Measurements from ENCODE around the gene EPB41L2.
"Not testable (repeated sequence)": the region's sequence is repeated elsewhere in the genome, so short reads cannot be mapped to it uniquely, and the experiment has no call there.

EPB41L2 gene

GRCh38 chr6:130936933-130937332 is 126.1 kb downstream of the EPB41L2 start:
- no peak for DNase-seq

DNA sequence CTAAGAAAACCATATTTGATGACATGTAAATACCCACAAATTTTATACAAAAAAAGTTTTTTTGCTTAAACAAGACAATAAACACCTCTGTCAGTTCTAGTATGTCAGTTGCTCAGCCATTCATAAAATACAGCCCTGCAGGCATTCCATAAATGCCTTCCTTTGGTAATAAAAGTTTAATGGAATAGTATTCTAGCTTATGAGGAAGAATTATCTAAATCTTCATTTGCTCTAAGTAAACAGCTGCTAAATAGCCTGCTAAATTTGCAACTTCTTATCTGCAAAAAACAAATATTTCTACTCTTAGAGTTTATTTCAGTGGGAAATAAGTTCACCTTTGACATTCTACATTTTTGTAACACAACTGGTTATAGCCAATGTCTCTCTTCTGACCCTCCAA is 127.1 kb downstream of the EPB41L2 start:
- DNase-seq, result no peak

DNA sequence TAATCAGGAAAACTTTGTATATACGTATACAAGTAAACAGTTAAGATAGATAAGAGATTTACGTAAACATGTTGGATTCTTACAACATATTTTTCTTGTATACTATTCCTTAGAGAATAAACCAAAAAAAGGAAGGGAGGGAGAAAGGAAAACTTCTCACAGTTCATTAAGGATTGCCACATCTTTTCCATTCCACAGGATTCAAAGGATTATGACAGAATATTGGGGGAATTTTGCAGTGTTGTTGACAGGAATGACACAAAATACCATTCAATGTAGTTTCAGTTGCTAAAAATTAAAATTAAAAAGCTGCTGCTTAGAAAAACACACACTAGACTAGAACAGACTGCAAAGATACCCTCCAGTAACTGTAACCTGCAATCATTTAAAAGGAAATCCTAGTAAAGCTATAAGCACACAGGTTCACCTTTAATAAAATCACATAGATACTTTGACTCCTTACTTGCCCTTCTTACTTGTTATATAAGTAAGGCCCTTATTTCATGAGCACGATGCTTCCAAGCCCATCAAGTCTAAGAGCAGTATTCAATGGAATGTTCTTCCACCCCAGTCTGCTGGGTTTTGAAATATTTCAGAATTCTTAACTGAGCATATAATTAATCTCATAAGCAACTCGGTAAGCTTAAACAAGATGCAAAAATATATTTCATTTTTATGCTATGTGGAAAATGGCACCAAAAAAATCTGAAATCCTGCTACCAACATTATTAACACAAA is 128.0 kb downstream of the EPB41L2 start:
- DNase-seq, result no peak

- no peak for DNase-seq
These were observed 129.3 kb downstream of the EPB41L2 start for GRCh38 chr6:130933712-130934200.

GRCh38 chr6:130932921-130933320 is 130.1 kb downstream of the EPB41L2 start:
- DNase-seq, result no peak

- no peak for DNase-seq
These were observed 130.6 kb downstream of the EPB41L2 start for GRCh38 chr6:130932438-130932837.

DNA sequence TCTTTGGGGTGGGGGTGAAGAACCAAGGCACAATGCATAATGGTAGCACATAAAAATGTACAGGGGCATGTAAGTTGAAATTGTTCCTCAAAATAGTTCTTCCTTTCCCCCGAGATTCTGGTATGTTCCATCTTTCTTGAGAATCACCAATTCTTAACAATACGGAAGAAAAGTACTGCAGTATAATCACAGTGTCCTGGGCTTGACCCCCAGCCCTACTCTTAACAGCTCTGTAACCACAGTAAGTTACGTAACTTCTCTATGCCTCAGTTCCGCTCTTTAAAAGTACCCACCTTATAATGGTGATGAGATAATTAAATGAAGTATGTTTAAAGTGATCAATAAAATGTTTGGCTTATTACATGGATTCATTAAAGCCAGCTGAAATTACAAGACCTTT is 131.4 kb downstream of the EPB41L2 start:
- peak; percentile 46 for DNase-seq

DNA sequence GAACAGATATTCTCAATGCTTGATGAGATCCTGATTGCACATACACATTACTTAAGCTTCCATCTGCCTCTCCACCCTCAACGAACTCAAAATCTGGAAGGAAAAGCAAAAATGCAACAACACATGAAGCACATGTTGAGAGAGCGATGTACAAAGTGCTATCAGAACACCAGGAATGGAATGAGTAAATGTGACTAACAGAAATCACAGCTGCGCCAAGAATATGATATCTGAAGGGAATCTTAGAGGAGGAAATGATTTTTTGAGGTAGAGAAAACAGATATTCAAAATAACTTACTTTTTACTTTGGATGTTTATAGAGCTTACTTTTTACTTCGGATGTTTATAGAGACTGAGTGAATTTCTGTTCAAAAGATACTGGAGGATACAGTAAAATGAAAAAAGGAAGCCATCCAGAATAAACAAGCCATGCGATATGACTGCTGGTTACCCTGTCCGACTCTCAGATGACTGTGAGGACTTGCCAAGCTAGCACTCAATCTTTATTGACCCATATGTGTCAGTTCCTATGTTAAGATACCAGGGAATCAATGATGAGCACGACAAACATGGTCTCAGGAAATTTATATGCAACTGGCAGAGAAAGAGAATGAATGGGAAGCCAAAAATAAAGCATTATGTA is 133.9 kb downstream of the EPB41L2 start:
- no peak for DNase-seq

GRCh38 chr6:130928158-130928912 is 134.7 kb downstream of the EPB41L2 start:
- peak; percentile 49 for DNase-seq

DNA sequence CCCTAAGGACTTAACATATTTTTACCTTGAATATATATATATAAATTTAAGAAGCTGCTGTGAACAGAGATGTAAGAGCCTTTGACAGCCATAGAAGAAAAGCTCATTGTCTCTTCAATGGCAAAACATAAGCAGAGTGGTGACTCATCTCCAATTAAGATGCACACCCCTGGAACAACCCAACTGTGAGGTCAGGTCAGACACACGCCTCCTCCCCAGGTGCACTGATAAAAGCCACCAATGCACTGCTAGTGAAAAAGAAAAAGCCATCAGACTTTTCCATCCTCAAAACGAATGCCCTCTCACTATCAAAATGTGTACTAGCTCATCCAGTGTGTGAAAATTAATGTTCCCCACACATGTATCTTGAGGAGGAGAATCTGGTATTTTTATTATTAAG is 135.7 kb downstream of the EPB41L2 start:
- DNase-seq, result no peak

DNA sequence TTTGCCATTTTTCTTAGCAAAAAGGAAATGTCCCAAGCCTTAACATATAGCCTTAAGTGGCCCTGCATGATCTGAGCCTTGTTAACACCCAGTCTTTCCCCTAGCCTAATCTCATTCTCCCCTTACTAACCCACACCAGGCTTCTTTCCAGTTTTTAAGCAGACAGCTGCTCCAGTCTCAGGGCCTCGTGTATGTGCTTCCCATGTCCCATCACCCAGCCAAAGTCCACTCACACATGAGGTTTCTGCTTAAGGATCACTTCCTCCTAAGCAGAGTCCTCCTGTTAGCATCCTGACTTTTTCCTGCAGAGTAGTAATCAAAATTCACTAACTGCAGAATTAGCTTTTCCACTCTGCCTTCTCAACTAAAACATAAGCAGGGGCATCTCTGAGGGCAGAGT is 139.7 kb downstream of the EPB41L2 start:
- no peak for DNase-seq

DNA sequence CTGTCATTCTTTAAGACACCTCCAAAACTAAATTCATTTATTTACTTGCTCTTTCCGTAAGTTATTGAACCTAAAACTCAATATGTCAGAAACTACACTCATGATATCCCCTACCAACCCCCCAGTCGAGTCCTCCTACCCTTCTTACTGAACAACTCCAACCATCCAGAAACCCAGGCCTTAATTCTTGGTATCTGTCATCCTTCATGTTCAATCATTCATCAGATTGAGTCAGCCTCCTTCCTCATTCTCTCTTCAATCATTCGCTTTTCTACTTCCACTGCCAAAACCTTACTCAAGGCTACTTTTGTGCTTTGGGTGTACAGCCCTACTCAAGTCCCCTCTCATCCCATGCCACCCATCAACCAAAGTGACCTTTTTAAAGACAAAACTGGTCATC is 140.1 kb downstream of the EPB41L2 start:
- no peak for DNase-seq

DNA sequence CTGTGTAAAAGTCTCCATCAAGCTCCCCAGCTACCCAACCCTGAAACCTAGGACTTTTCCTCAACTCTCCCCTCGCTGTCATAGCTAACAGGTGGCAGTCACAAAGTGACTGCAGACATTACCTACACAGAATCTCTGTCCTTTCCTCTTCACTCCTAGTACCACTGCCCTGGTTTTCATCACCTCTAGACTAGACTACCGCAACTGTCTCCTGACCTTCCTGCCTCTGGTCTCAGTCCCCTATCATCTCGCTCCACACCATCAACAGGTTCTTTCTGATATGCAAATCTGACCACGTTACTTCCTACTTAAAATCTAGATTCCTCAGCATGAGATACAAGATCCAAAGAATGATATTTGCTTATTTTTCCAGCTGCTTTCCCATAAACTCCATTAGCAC is 142.1 kb downstream of the EPB41L2 start:
- no peak for DNase-seq

GRCh38 chr6:130918171-130918570 is 144.9 kb downstream of the EPB41L2 start:
- DNase-seq, result no peak

DNA sequence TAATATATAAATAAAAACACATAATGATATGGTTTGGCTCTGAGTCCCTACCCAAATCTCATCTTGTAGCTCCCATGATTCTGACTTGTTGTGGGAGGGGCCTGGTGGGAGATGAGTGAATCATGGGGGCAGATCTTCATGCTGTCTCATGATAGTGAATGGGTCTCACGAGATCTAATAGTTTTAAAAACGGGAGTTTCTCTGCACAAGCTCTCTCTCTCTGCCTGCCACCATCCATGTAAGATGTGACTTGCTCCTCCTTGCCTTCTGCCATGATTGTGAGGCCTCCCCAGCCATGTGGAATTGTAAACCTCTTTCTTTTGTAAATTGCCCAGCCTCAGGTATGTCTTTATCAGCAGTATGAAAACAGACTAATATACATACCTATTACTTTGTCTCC is 147.4 kb downstream of the EPB41L2 start:
- not testable (repeated sequence) for DNase-seq

DNA sequence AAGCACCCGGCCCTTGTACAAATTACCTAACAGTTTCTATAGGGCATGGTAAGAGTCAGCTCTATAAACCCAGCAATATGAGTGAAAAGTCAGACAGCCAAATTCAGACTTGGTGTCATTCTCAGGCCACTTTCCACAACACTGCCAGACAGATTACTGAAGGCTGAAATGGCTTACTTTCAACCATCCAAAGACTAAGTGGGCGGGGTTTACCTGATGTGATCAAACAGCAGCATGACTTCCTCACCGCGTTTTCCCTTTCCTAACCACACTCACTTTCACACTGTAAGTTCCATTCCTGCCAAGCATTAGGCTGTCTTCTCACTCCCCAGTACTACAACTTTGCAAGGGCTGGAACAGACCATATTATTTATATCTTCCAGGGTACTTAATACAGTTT is 149.9 kb downstream of the EPB41L2 start:
- no peak for DNase-seq

DNA sequence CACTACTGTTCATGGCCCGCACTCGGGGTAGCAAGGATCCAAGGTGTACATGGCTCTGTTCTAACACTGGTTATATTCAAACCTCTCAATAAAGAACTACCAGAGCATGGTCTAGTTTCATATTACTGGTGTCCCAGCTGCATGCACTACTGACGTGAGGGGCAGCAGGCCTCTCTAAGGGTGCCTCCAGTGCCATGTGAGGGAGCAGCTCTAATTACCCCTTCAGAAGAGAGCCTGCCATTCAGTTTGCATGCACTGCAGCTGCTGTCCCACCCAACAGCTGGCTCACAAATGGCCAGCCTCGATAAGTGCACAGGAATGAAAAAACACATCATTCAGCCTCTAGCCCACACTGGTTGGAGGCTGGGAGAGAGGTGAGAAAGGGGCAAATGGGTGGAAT is 150.6 kb downstream of the EPB41L2 start:
- DNase-seq, result no peak

DNA sequence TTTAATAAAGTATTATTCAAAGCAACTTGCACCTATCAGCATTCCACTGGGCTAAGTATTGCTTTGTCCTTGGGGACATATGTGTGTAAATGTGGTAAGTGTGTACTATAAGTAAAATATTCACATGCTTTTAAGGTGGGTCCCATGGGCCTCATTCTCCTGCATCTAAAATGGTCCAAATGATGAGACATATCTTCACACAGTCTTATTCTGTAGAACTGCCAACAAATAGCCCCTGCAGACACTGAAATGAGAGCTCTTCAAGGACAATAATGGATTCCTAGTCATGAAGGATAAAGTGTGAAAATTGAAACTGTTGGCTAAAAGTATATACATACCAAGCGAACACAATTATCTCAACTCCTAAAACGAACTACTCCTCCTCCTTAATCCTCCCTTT is 154.1 kb downstream of the EPB41L2 start:
- no peak for DNase-seq

DNA sequence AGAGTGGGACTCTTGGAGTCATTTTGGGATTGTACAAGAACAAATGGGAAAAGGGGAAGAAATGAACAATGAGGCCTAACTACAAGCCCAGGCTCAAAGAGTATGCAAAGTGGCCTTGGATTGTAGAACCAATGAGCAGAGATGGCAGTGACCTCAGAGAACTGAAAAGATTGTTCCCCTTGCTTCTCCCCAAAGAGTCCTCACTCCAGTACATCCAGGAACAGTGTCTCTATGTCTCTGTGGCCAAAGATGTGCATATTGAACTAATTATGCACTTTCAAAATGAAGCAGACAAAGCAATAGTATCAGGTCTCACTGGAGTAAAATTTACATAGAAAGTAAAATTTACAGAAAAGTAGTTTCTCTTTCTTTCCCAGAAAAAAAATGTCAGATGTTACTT is 154.9 kb downstream of the EPB41L2 start:
- DNase-seq, result no peak

GRCh38 chr6:130907687-130908086 is 155.4 kb downstream of the EPB41L2 start:
- no peak for DNase-seq

- DNase-seq, result no peak
These were observed 156.2 kb downstream of the EPB41L2 start for GRCh38 chr6:130906736-130907381.

DNA sequence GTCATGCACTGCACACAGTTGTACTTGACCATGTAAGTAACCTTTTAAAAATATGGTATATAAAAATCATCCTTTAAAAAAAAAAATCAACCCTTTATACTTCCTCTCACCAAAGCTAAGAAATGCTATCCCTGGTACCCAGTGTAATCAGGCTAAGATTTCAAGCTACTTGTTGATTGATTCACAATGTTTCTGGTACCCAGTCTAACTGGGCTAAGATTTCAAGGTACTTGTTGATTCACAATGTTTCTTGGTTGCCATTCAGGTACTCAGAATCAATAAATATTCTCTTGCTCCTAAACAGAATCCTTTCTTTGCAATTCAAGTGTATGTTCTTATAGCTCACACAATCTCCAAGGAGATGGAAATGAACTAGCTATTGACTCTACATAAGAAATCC is 159.4 kb downstream of the EPB41L2 start:
- DNase-seq, result no peak

- DNase-seq, result no peak
These were observed 160.0 kb downstream of the EPB41L2 start for GRCh38 chr6:130903007-130903406.

Measured in SIG-M5 (cell line).